ENCODE data around the gene PLEKHA6. TPM values are rescaled to one million over a fixed set of nuclear protein-coding genes. Genes with fewer than 3 reads are reported as not detected.

PLEKHA6 gene
- total RNA-seq, 2 donors from 2014 or later: 24.5 to 49.3 TPM

DNA sequence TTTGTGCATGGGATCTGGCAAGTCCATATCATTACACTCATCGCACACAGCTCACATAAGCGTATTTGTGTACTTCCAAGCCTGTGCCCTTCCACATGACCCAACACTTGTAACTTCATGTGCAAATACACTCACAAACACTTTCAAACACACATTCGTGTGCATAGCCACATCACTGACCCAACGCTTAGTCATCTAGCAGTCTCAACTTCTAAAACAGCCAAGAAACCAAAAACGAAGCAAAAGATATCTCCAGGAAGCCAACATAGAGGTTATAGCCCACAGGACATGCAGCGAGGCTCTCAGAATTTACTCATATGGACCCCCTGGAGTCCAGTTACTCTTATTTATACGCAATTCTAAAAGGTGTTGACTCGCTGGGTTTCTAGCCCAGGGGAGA is 135.1 kb downstream of the PLEKHA6 start:
- H3K4me3 ChIP-seq: no peak overlapping the region
- H3K4me1 ChIP-seq (replicated peaks): peaks cover 9% of the 10 kb centered on the region
- TF ChIP-seq POLR2AphosphoS5 (IDR thresholded peaks at IDR 0.05) (no peak), POLR2A (IDR thresholded peaks at IDR 0.05) (no peak)
- TF ChIP-seq, protein P1, sequence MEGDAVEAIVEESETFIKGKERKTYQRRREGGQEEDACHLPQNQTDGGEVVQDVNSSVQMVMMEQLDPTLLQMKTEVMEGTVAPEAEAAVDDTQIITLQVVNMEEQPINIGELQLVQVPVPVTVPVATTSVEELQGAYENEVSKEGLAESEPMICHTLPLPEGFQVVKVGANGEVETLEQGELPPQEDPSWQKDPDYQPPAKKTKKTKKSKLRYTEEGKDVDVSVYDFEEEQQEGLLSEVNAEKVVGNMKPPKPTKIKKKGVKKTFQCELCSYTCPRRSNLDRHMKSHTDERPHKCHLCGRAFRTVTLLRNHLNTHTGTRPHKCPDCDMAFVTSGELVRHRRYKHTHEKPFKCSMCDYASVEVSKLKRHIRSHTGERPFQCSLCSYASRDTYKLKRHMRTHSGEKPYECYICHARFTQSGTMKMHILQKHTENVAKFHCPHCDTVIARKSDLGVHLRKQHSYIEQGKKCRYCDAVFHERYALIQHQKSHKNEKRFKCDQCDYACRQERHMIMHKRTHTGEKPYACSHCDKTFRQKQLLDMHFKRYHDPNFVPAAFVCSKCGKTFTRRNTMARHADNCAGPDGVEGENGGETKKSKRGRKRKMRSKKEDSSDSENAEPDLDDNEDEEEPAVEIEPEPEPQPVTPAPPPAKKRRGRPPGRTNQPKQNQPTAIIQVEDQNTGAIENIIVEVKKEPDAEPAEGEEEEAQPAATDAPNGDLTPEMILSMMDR (IDR thresholded peaks at IDR 0.05): no peak
- no peaks in the 10 kb centered on the region for H3K27me3 ChIP-seq (replicated peaks; ENCODE audit: insufficient read depth)
- no peaks in the 10 kb centered on the region for H3K9me3 ChIP-seq
- DNase-seq (ENCODE audit: low spot score): no peak
- H3K36me3 ChIP-seq: peaks cover 3 to 11% of the 10 kb centered on the region in 2 donors
- WGBS: 84% methylated on average over 8 of the region's 8 CpGs
- H3K27ac ChIP-seq: no peak overlapping the region
- intact Hi-C loops (cut with DNase I): no loop called here

DNA sequence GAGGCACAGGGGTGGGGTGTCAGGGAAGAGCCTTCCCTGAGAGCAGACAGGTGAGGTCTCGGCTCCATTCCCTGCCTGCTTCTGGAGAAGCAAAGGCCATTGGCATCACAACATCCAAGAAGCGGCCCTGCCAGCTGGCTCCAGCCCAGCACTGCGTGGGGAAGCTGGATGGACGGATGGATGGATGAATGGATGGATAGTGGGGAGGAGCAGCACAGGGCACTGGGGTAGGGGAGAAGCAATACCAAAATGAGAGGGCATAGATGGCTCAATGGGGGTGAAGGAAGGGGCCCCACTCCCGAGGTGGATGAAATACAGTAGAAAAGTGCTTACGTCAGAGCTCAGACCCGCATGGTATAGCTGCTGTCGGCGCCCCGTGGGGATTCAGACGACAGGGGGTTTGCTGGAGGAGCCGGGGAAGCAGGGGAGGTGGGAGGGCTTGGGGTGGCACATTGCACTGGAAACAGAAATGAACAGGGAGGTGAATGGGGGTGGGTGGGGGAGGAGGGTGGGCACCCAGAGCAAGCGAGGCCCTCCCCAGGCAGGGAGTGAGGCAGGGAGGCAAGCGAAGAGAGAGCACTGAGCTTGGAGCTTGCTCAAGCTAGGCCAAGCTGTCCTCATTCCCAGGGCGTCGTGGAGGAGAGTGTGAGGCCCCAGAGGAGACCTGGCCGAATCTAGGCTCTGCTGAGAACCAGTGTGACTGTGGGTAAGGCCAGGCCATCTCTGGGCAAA is 136.4 kb downstream of the PLEKHA6 start:
- no peak for TF ChIP-seq POLR2A (IDR thresholded peaks at IDR 0.05)
- TF ChIP-seq, protein P1 (IDR thresholded peaks at IDR 0.05): no peak
- TF ChIP-seq POLR2AphosphoS5 (IDR thresholded peaks at IDR 0.05): no peak
- Histone ChIP-seq H3K36me3 (peaks cover 2 to 5% of the 10 kb centered on the region in 2 donors), H3K4me3 (no peak overlapping the region), H3K27me3 (replicated peaks; ENCODE audit: insufficient read depth) (no peaks in the 10 kb centered on the region), H3K27ac (no peak overlapping the region), H3K9me3 (no peaks in the 10 kb centered on the region), H3K4me1 (replicated peaks) (peaks cover 9% of the 10 kb centered on the region)
- DNase-seq (ENCODE audit: low spot score): no peak
- 84% methylated on average over 17 of the region's 17 CpGs for WGBS
- intact Hi-C loops (cut with DNase I): no loop called here

DNA sequence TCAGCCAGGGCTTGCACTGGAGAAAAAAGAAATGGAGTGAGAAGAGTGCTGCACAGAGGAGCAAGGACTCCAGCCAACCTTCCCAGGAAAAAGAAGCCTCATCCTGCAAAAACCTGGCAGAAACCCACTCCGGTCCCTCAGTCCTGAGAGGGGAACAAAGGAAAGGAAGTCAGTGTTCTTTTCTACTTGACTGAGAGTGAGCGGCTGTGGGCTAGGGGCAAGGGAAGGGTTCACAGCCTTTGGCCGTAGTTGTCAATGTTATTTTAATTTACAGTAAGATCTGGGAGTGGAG is 137.0 kb downstream of the PLEKHA6 start:
- no peaks in the 10 kb centered on the region for H3K27me3 ChIP-seq (replicated peaks; ENCODE audit: insufficient read depth)
- H3K4me3 ChIP-seq: no peak overlapping the region
- H3K9me3 ChIP-seq: no peaks in the 10 kb centered on the region
- 73% methylated on average over 3 of the region's 3 CpGs for WGBS
- peaks cover 9% of the 10 kb centered on the region for H3K4me1 ChIP-seq (replicated peaks)
- no peak for DNase-seq (ENCODE audit: low spot score)
- TF ChIP-seq POLR2A (IDR thresholded peaks at IDR 0.05): no peak
- TF ChIP-seq, protein P1 (IDR thresholded peaks at IDR 0.05): no peak
- TF ChIP-seq POLR2AphosphoS5 (IDR thresholded peaks at IDR 0.05): no peak
- no peaks in the 10 kb centered on the region for H3K36me3 ChIP-seq
- intact Hi-C loops (cut with DNase I): no loop called here
- H3K27ac ChIP-seq: no peak overlapping the region

DNA sequence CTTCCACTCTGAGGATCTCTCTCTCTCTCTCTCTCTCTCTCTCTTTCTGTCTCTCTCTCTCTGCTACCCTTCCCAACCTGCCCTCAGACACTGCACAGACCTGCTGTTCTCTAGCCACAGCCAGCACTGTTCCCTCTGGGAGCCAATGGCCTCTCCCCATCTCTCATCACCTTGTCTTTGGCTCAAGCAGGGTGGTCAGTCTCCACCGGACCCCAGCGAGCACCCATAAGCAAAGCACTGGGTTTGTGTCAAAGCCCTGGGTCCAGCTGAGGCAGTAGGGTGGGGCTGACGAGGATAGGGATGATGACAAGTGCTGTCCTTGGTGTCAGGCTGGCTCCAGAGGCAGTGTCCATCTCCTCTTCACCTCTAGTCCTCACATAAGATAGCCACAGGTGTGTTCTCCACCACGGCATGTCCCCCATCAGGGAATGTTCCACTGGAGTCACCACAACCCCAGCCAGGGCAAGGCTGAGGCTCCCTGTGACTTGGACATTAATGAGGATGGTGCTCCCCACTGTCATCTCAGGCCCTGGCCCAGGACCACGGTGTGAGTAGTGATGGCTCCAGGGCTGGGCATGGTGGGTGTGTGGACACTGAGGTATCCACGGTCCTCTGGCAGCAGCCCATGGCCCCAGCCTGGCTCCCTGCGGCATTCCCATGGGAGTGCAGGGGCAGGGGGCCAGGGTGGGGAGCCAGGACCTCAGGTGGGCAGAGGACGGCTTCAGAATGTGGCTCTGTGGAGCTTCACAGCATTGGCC is 137.5 kb downstream of the PLEKHA6 start:
- 91% methylated on average over 8 of the region's 8 CpGs for WGBS
- peaks cover 9% of the 10 kb centered on the region for H3K4me1 ChIP-seq (replicated peaks)

More for the DNA sequence above, 137.5 kb downstream of the PLEKHA6 start:
- Histone ChIP-seq H3K36me3 (no peaks in the 10 kb centered on the region), H3K27ac (no peak overlapping the region), H3K27me3 (replicated peaks; ENCODE audit: insufficient read depth) (no peaks in the 10 kb centered on the region), H3K4me3 (no peak overlapping the region), H3K9me3 (no peaks in the 10 kb centered on the region)
- no peak for DNase-seq (ENCODE audit: low spot score)
- TF ChIP-seq POLR2A (IDR thresholded peaks at IDR 0.05) (no peak), POLR2AphosphoS5 (IDR thresholded peaks at IDR 0.05) (no peak)
- TF ChIP-seq, protein P1 (IDR thresholded peaks at IDR 0.05): no peak
- intact Hi-C loops (cut with DNase I): no loop called here

Data from prostate gland (tissue), 2 donors.